Peyer's patch (tissue), 4 donors: Measurements from ENCODE around the gene THAP4.

Experiments used
- CTCF ChIP-seq, 6 experiments: fragments of 450-650 bp in 4 of 6; fragments of 200-600 bp in 2 of 6; sonication (generic) in 1 of 6; IDR thresholded peaks; one replicate each; pipeline ENCODE4 v1.5.1; 2017 to 2019; ENCODE audit warnings: antibody characterized with exemption in 6 of 6, mild to moderate bottlenecking in 3 of 6, moderate library complexity in 1 of 6
- POLR2A ChIP-seq, 2 donors: fragments of 450-650 bp; IDR thresholded peaks; one replicate each; pipeline ENCODE4 v1.5.1; 2017; ENCODE audit warnings: antibody characterized with exemption in 2 of 2, mild to moderate bottlenecking in 2 of 2, moderate library complexity in 2 of 2

GRCh38 chr2:241618829-241619228 is 18.1 kb downstream of the THAP4 start:
- no peak for TF ChIP-seq CTCF (IDR thresholded peaks at IDR 0.05)
- no peak for TF ChIP-seq POLR2A (IDR thresholded peaks at IDR 0.05)
